Measurements from ENCODE around the gene FRAS1.

GRCh38 chr4:78039678-78040077, 17.4 kb upstream of the FRAS1 start:
- TF ChIP-seq CTCF (IDR thresholded peaks at IDR 0.05; ENCODE audit: poor library complexity, severe bottlenecking) (no peak), EZH2 (IDR thresholded peaks at IDR 0.05; ENCODE audit: borderline replicate concordance, insufficient read depth, low read length, poor library complexity, severe bottlenecking) (no peak), RAD21 (conservative IDR thresholded peaks at IDR 0.05) (no peak)

Measured in neural cell (in vitro differentiated cells).